Tibial nerve (tissue), 4 donors: ENCODE data around the gene NKX2-1.

Source experiments
- EP300 ChIP-seq, 2 donors: sonication (generic); formaldehyde crosslinking; IDR thresholded peaks; one replicate each; pipeline ENCODE4 v1.6.1; 2017; ENCODE audit warnings: antibody characterized with exemption in 2 of 2, mild to moderate bottlenecking in 1 of 2
- POLR2A ChIP-seq, 2 donors: fragments of 450-650 bp; IDR thresholded peaks; one replicate each; pipeline ENCODE4 v1.6.1; 2017; ENCODE audit warnings: antibody characterized with exemption in 2 of 2, mild to moderate bottlenecking in 2 of 2, moderate library complexity in 2 of 2
- TF ChIP-seq, protein P1 (sequence below), 5 experiments: fragments of 200-600 bp in 3 of 5; fragments of 450-650 bp in 2 of 5; sonication (generic) in 3 of 5; IDR thresholded peaks; one replicate each; pipeline ENCODE4 v1.5.1; 2016 to 2019; ENCODE audit warnings: antibody characterized with exemption in 5 of 5, mild to moderate bottlenecking in 3 of 5, moderate library complexity in 2 of 5

DNA sequence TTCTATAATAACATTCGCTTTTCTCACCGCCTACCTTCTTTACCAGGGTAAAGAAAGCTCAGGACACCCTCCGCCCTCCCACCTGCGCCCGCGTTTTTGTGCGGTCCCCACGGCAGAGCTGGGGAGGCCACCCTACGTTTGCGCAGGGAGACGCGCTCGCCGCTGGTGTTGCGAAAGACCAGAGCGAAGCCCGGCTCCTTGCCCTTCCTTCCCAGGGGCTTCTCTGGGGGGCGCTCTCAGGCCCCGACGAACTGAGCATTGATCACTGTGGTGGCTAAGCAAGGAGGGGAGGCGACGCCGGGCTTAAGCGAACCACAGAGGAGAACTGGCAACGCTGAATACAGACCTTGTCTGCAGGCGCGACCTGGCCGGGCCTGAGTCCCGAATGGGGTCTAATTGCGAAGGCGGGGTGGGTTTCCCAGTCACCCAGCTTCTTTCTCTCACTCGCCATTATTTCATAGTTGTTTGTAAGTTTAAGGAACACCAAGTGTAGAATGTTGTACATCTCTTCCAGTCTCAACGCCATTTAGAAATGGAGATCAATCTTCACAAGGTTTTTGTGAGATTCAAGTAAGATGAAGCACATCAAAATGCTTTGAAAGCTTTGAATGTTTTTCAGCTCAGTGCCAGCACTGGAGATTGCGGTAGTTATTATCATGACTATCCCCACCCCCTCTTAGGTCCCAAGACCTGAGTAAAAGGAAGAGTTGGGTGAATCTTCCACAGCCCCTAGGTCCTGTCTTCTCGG, 1.7 kb upstream of the NKX2-1 start:
- TF ChIP-seq, protein P1, sequence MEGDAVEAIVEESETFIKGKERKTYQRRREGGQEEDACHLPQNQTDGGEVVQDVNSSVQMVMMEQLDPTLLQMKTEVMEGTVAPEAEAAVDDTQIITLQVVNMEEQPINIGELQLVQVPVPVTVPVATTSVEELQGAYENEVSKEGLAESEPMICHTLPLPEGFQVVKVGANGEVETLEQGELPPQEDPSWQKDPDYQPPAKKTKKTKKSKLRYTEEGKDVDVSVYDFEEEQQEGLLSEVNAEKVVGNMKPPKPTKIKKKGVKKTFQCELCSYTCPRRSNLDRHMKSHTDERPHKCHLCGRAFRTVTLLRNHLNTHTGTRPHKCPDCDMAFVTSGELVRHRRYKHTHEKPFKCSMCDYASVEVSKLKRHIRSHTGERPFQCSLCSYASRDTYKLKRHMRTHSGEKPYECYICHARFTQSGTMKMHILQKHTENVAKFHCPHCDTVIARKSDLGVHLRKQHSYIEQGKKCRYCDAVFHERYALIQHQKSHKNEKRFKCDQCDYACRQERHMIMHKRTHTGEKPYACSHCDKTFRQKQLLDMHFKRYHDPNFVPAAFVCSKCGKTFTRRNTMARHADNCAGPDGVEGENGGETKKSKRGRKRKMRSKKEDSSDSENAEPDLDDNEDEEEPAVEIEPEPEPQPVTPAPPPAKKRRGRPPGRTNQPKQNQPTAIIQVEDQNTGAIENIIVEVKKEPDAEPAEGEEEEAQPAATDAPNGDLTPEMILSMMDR (IDR thresholded peaks at IDR 0.05), result no peak
- TF ChIP-seq POLR2A (IDR thresholded peaks at IDR 0.05) (no peak), EP300 (IDR thresholded peaks at IDR 0.05) (no peak)
